ENCODE measurements around the gene TRIM22.
"Not testable (repeated sequence)": the region's sequence is repeated elsewhere in the genome, so short reads cannot be mapped to it uniquely, and the experiment has no call there.

Gene TRIM22, protein sequence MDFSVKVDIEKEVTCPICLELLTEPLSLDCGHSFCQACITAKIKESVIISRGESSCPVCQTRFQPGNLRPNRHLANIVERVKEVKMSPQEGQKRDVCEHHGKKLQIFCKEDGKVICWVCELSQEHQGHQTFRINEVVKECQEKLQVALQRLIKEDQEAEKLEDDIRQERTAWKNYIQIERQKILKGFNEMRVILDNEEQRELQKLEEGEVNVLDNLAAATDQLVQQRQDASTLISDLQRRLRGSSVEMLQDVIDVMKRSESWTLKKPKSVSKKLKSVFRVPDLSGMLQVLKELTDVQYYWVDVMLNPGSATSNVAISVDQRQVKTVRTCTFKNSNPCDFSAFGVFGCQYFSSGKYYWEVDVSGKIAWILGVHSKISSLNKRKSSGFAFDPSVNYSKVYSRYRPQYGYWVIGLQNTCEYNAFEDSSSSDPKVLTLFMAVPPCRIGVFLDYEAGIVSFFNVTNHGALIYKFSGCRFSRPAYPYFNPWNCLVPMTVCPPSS

DNA sequence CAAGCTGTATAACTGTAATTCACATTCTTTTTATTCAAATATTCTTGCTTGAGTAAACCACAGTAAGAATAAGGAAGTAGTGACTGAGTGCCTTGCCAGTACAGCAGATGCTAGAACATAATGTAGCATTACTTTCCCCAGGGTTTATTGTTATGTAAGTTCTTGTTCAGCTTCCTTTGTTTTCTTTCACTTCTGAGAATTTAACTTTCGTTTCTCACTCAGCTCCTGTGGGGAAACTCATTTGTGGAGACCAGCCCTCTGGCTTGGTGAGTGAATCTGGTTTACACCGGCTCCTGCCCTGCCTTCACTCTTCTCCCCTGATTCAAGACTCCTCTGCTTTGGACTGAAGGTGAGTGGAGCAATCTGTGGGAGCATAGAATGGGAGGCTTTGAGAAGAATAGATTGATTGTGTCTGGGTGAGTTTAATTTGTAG, at the start of gene TRIM22:
Gene TRIM22 (plus strand): TSS at position 240 of the 433 bp plus-strand sequence. CDS start 6,443 bp downstream, outside the sequence.
- peaks cover 5% of the 10 kb centered on the region for H3K36me3 Mint-ChIP-seq
- H3K4me1 Mint-ChIP-seq: peaks cover 63% of the 10 kb centered on the region
- no peaks in the 10 kb centered on the region for H3K27me3 Mint-ChIP-seq
- H3K27ac Mint-ChIP-seq: peak within 1 kb of the TSS; percentile 96
- H3K4me3 Mint-ChIP-seq: peak within 1 kb of the TSS; percentile 96
- no peaks in the 10 kb centered on the region for H3K9me3 Mint-ChIP-seq

DNA sequence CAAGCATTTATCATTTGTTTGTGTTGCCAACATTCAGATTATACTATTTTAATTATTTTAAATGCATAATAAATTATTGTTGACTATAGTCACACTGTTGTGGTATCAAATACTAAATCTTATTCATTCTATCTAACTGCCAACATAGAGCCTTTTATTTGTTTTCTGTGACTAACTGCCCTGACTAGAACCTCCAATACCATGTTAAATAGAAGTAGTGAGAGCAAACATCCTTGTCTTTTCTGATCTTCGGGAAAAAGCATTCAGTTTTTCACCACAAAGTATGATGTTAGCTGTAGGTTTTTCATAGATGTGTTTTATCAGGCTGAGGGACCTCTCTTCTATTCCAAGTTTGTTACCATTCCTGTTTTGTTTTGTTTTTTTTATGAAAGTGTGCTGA, 49.6 kb upstream of the TRIM22 start:
- Mint-ChIP-seq H3K36me3 (peaks cover 40% of the 10 kb centered on the region), H3K27ac (no peak overlapping the region), H3K27me3 (no peaks in the 10 kb centered on the region), H3K4me1 (no peaks in the 10 kb centered on the region), H3K9me3 (no peaks in the 10 kb centered on the region), H3K4me3 (no peak overlapping the region)

DNA sequence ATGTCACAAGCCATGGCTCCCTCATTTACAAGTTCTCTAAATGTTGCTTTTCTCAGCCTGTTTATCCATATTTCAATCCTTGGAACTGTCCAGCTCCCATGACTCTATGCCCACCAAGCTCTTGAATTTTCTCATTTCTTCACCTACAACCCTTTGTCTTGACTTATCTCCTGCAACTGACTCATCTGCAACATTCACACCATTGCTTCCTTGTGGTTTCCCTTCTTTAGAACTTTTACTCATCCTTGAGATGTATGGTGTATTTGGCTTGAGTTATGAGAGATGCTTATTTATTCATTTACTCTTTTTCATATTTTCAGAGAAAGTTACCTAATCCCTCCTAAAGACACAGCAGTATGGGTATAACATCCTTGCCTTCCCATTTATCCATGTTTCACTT, 46.0 kb upstream of the TRIM22 start:
- H3K9me3 Mint-ChIP-seq: no peaks in the 10 kb centered on the region
- H3K4me1 Mint-ChIP-seq: no peaks in the 10 kb centered on the region
- peak overlapping the region; percentile 71 for H3K27ac Mint-ChIP-seq
- no peak overlapping the region for H3K4me3 Mint-ChIP-seq
- no peaks in the 10 kb centered on the region for H3K27me3 Mint-ChIP-seq
- H3K36me3 Mint-ChIP-seq: peaks cover 23% of the 10 kb centered on the region

DNA sequence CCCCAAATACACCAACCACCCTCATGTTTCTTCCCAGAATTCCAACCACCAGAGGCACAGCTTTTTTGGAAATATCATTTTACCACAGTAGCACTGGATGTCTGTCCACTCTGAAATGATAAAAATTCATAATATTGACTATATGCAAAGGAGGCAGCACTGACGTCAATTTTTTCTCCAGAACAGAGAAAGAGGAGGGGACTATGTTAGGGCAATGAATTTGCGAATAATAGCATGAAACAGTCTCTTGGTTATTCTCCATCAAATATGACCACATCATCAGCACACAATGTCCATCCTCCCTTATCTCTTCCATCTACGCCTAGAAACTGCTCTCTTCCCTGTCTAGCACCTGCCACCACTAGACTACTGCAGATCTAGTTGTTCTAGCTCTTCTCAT, 43.5 kb upstream of the TRIM22 start:
- H3K4me1 Mint-ChIP-seq: no peaks in the 10 kb centered on the region
- no peaks in the 10 kb centered on the region for H3K9me3 Mint-ChIP-seq
- no peaks in the 10 kb centered on the region for H3K27me3 Mint-ChIP-seq
- H3K27ac Mint-ChIP-seq: no peak overlapping the region
- no peak overlapping the region for H3K4me3 Mint-ChIP-seq
- peaks cover 9% of the 10 kb centered on the region for H3K36me3 Mint-ChIP-seq

DNA sequence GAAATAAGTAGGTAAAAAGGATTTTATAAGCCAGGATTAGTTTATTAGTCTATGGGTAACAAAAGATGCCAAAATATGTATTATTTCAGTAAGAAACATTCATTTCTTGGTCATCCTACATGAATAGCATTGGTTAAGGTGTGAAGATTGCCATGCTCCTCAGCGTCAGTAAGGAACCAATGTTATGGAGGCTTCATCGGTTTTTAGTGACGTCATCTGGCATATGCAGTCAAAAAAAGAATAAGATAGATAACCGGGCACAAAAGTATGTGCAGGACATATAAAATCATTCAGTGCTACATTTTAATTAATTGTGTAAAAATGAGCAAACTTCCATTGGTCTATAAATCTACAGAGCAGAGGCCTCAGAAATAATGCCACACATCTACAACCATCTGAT, 34.1 kb upstream of the TRIM22 start:
- no peaks in the 10 kb centered on the region for H3K27me3 Mint-ChIP-seq
- H3K36me3 Mint-ChIP-seq: peaks cover 5% of the 10 kb centered on the region
- no peak overlapping the region for H3K4me3 Mint-ChIP-seq
- no peaks in the 10 kb centered on the region for H3K4me1 Mint-ChIP-seq
- peaks cover 9% of the 10 kb centered on the region for H3K9me3 Mint-ChIP-seq
- H3K27ac Mint-ChIP-seq: no peak overlapping the region

DNA sequence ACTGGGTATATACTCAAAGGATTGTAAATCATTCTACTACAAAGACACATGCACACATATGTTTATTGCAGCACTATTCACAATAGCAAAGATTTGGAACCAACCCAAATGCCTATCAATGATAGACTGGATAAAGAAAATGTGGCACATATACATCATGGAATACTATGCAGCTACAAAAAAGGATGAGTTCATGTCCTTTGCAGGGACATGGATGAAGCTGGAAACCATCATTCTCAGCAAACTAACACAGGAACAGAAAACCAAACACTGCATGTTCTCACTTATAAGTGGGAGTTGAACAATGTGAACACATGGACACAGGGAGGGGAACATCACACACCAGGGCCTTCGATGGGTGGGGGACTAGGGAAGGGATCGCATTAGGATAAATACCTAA, 32.6 kb upstream of the TRIM22 start:
- H3K4me1 Mint-ChIP-seq, H3K27ac Mint-ChIP-seq, H3K27me3 Mint-ChIP-seq, H3K4me3 Mint-ChIP-seq, H3K36me3 Mint-ChIP-seq, H3K9me3 Mint-ChIP-seq: not testable (repeated sequence)

DNA sequence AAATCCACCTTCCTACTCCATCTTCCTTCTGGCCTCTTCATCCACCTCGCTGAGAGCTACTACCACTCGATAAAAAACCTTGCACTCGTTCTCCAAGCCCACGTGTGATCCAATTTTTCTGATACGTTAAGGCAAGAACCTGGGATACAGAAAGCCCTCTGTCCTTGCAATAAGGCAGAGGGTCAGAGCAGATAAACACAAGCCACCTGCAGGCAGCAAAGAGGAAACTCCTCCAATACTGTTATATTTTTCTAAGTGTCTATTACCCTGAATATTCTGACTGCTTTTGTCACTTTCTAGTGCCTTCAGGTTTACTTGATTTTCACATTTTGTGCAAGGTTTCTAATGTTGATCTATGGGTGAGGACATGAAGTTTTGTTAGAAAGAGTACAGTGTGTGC, 31.3 kb upstream of the TRIM22 start:
- H3K9me3 Mint-ChIP-seq: peaks cover 4% of the 10 kb centered on the region
- peaks cover 3% of the 10 kb centered on the region for H3K36me3 Mint-ChIP-seq
- no peak overlapping the region for H3K4me3 Mint-ChIP-seq
- no peaks in the 10 kb centered on the region for H3K27me3 Mint-ChIP-seq
- no peak overlapping the region for H3K27ac Mint-ChIP-seq
- H3K4me1 Mint-ChIP-seq: no peaks in the 10 kb centered on the region

DNA sequence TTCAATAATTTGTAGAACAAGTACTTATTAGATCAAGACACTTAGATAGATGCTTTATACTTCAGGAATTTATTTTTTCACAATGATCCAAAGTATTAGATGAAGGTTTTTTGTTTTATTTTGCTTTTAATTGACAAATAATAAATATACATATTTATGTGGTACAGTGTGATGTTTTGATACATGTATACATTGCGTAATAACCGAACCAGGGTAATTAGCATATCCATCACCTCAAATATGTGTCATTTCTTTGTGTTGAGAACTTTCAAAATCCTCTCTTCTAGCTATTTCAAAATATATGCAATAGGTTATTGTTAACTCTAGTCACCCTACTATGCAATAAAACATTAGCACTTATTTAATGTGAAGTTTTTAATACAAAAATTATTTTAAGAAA, 26.1 kb upstream of the TRIM22 start:
- Mint-ChIP-seq H3K27me3 (no peaks in the 10 kb centered on the region), H3K4me3 (no peak overlapping the region), H3K4me1 (no peaks in the 10 kb centered on the region), H3K27ac (no peak overlapping the region), H3K36me3 (peaks cover 9% of the 10 kb centered on the region), H3K9me3 (no peaks in the 10 kb centered on the region)

DNA sequence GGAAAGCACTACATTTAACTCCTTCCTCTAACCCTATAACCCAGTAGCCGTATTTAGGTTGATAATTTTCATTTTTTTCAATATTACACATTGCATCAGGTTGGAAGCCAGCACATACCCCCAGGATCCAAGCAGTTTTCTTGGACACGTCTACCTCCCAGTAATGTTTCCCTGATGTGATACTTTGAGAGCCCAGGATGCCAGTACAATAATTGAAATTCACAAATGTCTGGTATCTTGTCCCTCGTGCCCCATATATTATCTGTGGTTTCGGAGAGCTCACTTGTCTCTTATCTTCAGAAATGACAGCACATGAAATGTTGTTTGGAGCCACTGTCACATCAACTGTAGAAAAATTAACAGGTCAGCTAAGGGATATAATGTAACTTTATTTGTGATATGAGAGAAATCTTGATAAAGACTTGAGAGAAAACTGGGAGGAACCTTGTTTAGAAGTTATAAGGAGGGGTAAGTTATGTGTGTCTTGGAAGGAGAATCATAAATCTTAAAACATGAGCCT, 24.5 kb upstream of the TRIM22 start:
- Mint-ChIP-seq H3K4me3 (no peak overlapping the region), H3K27ac (peak overlapping the region; percentile 6), H3K36me3 (peaks cover 9% of the 10 kb centered on the region), H3K9me3 (no peaks in the 10 kb centered on the region), H3K4me1 (no peaks in the 10 kb centered on the region), H3K27me3 (no peaks in the 10 kb centered on the region)

DNA sequence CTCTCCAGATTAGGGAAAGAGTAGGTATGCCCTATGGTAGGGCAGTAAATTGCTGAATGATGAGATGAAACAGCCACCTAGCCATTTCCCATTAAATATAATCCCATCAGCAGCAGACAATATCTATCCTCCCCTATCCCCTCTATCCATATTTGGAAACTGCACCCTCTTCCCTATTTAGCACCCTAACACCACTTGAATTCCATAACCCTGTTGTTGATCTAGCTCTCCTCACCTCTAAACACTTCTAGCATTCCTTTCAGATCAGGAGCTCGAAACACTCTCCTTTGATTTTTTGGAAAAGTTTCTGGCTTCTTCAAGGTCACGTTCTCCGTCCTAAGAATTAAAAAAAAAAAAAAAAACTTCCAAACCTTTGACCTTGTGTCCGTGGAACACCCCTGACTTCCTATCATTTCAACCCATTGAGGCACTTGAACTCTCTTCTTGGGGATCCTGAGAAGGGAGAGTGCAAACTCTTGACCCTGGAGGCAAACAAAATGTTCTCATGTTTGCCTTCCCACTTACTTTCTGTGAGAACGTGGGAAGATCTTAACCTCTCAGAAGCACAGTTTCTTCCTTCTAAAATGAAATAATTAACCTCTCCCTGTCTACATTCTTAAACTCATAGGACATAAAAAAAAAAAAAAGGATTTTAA, 23.7 kb upstream of the TRIM22 start:
- H3K4me1 Mint-ChIP-seq: no peaks in the 10 kb centered on the region
- no peak overlapping the region for H3K4me3 Mint-ChIP-seq
- H3K27ac Mint-ChIP-seq: no peak overlapping the region
- H3K9me3 Mint-ChIP-seq: no peaks in the 10 kb centered on the region
- H3K36me3 Mint-ChIP-seq: peaks cover 15% of the 10 kb centered on the region
- H3K27me3 Mint-ChIP-seq: no peaks in the 10 kb centered on the region

DNA sequence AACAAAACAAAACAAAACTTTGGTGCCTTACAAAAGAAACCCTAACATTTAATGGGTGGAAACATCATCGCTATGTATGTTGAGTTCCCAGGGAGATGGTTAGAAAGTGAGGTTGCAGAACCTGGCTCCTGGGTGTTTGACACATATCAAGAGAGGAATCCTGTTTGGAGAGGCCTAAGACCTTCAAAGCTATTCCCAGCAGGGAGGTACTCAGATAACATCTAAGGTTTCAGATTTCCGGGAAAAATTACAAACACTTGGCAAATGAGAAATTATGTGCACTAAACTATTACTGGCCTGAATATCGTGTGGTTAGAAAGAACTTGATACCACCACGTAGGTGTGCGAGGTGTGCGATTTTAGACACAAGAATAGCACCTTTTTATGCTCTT, 23.2 kb upstream of the TRIM22 start:
- Mint-ChIP-seq H3K4me1 (no peaks in the 10 kb centered on the region), H3K27me3 (no peaks in the 10 kb centered on the region), H3K27ac (no peak overlapping the region), H3K4me3 (no peak overlapping the region), H3K9me3 (no peaks in the 10 kb centered on the region), H3K36me3 (peaks cover 15% of the 10 kb centered on the region)

DNA sequence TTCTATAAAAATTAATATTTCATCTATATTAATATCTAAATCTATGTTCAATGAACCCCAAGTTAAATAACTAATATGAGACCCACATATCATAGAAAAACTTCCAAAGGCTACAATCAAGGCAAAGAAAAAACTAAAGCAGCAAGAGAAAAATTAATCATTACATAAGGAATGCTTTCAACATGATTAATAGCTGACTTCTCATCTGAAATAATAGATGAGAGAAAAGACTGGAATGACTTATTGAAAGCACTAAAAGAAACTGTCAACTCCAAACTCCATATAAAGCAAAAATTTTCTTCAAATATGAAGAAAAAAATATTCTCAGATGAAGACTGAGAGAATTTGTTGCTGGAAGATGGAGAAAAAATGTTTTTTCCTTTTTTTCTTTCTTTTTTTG, 17.8 kb upstream of the TRIM22 start:
- H3K9me3 Mint-ChIP-seq: peaks cover 5% of the 10 kb centered on the region
- peaks cover 24% of the 10 kb centered on the region for H3K4me1 Mint-ChIP-seq
- no peaks in the 10 kb centered on the region for H3K27me3 Mint-ChIP-seq
- no peak overlapping the region for H3K4me3 Mint-ChIP-seq
- H3K27ac Mint-ChIP-seq: no peak overlapping the region
- H3K36me3 Mint-ChIP-seq: peaks cover 16% of the 10 kb centered on the region

DNA sequence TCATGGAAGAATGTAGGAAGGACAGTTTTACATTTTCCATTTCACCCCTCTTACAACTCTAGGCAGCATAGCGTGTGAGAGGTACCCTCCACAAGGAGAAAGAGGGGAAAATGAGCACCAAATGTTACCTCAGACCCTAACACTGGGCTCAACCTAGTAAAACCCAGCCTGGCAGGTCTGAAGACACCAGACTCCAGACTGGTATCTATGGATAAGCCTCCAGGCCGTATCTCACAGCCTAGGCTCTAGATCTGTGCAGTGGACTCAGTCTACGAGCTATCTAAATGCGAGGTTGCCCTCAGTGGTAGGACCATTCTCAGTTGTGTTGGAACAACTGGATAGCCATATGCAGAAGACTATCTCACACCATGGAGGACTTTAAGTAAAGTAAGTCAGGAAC, 15.2 kb upstream of the TRIM22 start:
- H3K27ac Mint-ChIP-seq: peak overlapping the region; percentile 11
- no peak overlapping the region for H3K4me3 Mint-ChIP-seq
- peaks cover 34% of the 10 kb centered on the region for H3K4me1 Mint-ChIP-seq
- no peaks in the 10 kb centered on the region for H3K27me3 Mint-ChIP-seq
- peaks cover 5% of the 10 kb centered on the region for H3K9me3 Mint-ChIP-seq
- H3K36me3 Mint-ChIP-seq: peaks cover 25% of the 10 kb centered on the region

DNA sequence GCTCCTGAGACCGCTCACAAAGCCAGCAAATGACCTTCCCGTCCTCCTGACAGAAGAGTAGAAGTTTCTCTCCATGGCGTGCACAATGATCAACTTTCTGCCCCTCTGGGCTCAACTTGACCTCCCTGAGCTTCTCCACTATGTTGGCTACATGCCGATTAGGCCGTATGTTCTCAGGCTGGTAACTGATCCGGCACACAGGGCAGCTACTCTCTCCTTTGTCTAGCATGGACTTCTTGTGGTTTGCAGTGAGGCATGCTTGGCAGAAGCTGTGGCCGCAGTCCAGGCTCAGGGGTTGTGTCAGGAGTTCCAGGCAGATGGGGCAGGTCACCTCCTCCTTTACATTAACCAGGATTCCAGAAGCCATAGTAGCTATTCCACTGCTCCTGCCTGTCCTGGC, 9.8 kb upstream of the TRIM22 start:
- Mint-ChIP-seq H3K9me3 (peaks cover under 1% of the 10 kb centered on the region), H3K4me3 (no peak overlapping the region), H3K27me3 (no peaks in the 10 kb centered on the region), H3K4me1 (peaks cover 47% of the 10 kb centered on the region), H3K36me3 (peaks cover 17% of the 10 kb centered on the region), H3K27ac (peak overlapping the region; percentile 71)

DNA sequence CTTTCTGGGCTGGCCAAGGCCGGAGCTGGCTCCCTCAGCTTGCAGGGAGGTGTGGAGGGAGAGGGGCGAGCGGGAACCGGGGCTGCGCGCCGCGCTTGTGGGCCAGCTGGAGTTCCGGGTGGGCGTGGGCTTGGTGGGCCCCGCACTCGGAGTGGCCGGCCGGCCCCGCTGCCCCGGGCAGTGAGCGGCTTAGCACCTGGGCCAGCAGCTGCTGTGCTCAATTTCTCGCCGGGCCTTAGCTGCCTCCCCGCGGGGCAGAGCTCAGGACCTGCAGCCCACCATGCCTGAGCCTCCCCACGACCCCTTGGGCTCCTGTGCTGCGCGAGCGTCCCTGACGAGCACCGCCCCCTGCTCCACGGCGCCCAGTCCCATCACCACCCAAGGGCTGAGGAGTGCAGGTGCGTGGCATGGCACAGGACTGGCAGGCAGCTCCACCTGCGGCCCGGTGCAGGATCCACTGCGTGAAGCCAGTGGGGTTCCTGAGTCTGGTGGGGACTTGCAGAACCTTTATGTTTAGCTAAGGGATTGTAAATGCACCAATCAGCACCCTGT, 6.6 kb upstream of the TRIM22 start:
- Mint-ChIP-seq H3K36me3 (peaks cover 15% of the 10 kb centered on the region), H3K4me3 (peak overlapping the region; percentile 97), H3K4me1 (peaks cover 66% of the 10 kb centered on the region), H3K27ac (peak overlapping the region; percentile 99)
- H3K27me3 Mint-ChIP-seq, H3K9me3 Mint-ChIP-seq: not testable (repeated sequence)

DNA sequence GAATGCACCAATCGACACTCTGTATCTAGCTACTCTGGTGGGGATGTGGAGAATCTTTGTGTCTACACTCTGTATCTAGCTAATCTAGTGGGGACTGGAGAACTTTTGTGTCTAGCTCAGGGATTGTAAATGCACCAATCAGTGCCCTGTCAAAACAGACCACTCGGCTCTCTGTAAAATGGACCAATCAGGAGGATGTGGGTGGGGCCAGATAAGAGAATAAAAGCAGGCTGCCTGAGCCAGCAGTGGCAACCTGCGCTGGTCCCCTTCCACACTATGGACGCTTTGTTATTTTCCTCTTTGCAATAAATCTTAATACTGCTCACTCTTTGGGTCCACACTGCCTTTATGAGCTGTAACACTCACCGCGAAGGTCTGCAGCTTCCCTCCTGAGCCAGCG, 6.0 kb upstream of the TRIM22 start:
- H3K36me3 Mint-ChIP-seq, H3K9me3 Mint-ChIP-seq, H3K27me3 Mint-ChIP-seq: not testable (repeated sequence)
- Mint-ChIP-seq H3K27ac (peak overlapping the region; percentile 99), H3K4me3 (peak overlapping the region; percentile 97), H3K4me1 (peaks cover 70% of the 10 kb centered on the region)
